Right renal pelvis (tissue), 4 donors: ENCODE measurements around the gene NEDD8. TPM values are rescaled to one million over a fixed set of nuclear protein-coding genes. Genes with fewer than 3 reads are reported as not detected.

Experiments used
- DNase-seq, 4 donors: peaks; one replicate each; pipeline ENCODE4 v3.0.0-alpha.2; 2013; ENCODE audit warnings: low read depth in 4 of 4, low spot score in 3 of 4, missing footprints in 1 of 4
- polyA plus RNA-seq, 4 donors: library from polyadenylated mRNA; unstranded; fragments of 120-200 nt; gene quantifications; one replicate each; pipeline ENCODE4 v1.2.1, GENCODE V29; 2013; ENCODE audit not compliant: insufficient read length in 4 of 4

NEDD8 gene
- polyA plus RNA-seq, 4 donors: 222 to 245 (median 238) TPM

GRCh38 chr14:24264298-24264697, 32.1 kb upstream of the NEDD8 start:
- no peak for DNase-seq

- DNase-seq: no peak
Observed at GRCh38 chr14:24263848-24264247, 31.7 kb upstream of the NEDD8 start.

- DNase-seq: no peak
Observed at GRCh38 chr14:24262821-24263733, 30.9 kb upstream of the NEDD8 start, which contains the start of gene TGM1. TSS of gene TGM1 (minus strand) at chr14:24263177. CDS start at chr14:24262352, 825 bp downstream.

GRCh38 chr14:24261969-24262327, 29.8 kb upstream of the NEDD8 start:
- DNase-seq: no peak

GRCh38 chr14:24261256-24261968, 29.2 kb upstream of the NEDD8 start:
- no peak for DNase-seq

GRCh38 chr14:24260780-24261157, 28.6 kb upstream of the NEDD8 start:
- DNase-seq: no peak

GRCh38 chr14:24260026-24260779, 28.0 kb upstream of the NEDD8 start:
- no peak for DNase-seq

GRCh38 chr14:24259282-24260025, 27.3 kb upstream of the NEDD8 start:
- DNase-seq: no peak

GRCh38 chr14:24258548-24259265, 26.5 kb upstream of the NEDD8 start:
- DNase-seq: no peak

GRCh38 chr14:24258119-24258518, 26.0 kb upstream of the NEDD8 start:
- DNase-seq: no peak

- no peak for DNase-seq
Observed at GRCh38 chr14:24256960-24257359, 24.8 kb upstream of the NEDD8 start.

- DNase-seq: no peak
Observed at GRCh38 chr14:24255931-24256711, 24.0 kb upstream of the NEDD8 start.

GRCh38 chr14:24255438-24255837, 23.3 kb upstream of the NEDD8 start:
- no peak for DNase-seq

- DNase-seq: no peak
Observed at GRCh38 chr14:24254630-24255392, 22.6 kb upstream of the NEDD8 start.

GRCh38 chr14:24253936-24254335, 21.8 kb upstream of the NEDD8 start:
- DNase-seq: no peak

GRCh38 chr14:24252289-24253124, 20.3 kb upstream of the NEDD8 start:
- DNase-seq: no peak

GRCh38 chr14:24251880-24252288, 19.7 kb upstream of the NEDD8 start:
- no peak for DNase-seq
